Mesenchymal stem cell (in vitro differentiated cells and primary cell): ENCODE measurements around the gene RNF214.
A peak's percentile ranks its signal among the peaks of the same experiment; 100 is the strongest.
"Not testable (repeated sequence)": the region's sequence is repeated elsewhere in the genome, so short reads cannot be mapped to it uniquely, and the experiment has no call there.

Experiments used
- DNase-seq: peaks from one replicate; pipeline ENCODE4 v3.0.0-alpha.2; 2013
- H2AFZ ChIP-seq: one replicate; pipeline ENCODE4 v1.6.1; 2013; ENCODE audit warnings: low read depth, mild to moderate bottlenecking, control low read depth, inconsistent platforms, low read length, moderate library complexity
- H2AK5ac ChIP-seq: 2 replicates; pipeline ENCODE4 v1.6.1; 2013; ENCODE audit warnings: low read length, moderate library complexity, mild to moderate bottlenecking, inconsistent platforms; ENCODE audit not compliant: severe bottlenecking
- H2BK120ac ChIP-seq: one replicate; pipeline ENCODE4 v1.6.1; 2013; ENCODE audit warnings: low read depth, mild to moderate bottlenecking, inconsistent platforms, low read length, moderate library complexity
- H2BK12ac ChIP-seq, 2 experiments: one replicate each; pipeline ENCODE4 v1.6.1; 2013; ENCODE audit warnings: inconsistent platforms in 2 of 2, low read length in 2 of 2, mild to moderate bottlenecking in 2 of 2, moderate library complexity in 2 of 2, control low read depth in 1 of 2
- H2BK15ac ChIP-seq: one replicate; pipeline ENCODE4 v1.6.1; 2013; ENCODE audit warnings: mild to moderate bottlenecking, low read depth, inconsistent platforms; ENCODE audit not compliant: poor library complexity, severe bottlenecking
- H2BK5ac ChIP-seq: 2 replicates; pipeline ENCODE4 v1.6.1; 2013; ENCODE audit warnings: low read depth, mild to moderate bottlenecking, low read length, control low read depth, inconsistent platforms; ENCODE audit not compliant: poor library complexity, severe bottlenecking
- H3K14ac ChIP-seq, 2 experiments: one replicate each; pipeline ENCODE4 v1.6.1; 2013; ENCODE audit warnings: inconsistent platforms in 2 of 2, low read length in 2 of 2, control low read depth in 1 of 2, mild to moderate bottlenecking in 1 of 2, moderate library complexity in 1 of 2
- H3K18ac ChIP-seq, 2 experiments: one replicate each; pipeline ENCODE4 v1.6.1; 2013; ENCODE audit warnings: inconsistent platforms in 2 of 2, low read length in 2 of 2, control low read depth in 1 of 2, low read depth in 1 of 2, mild to moderate bottlenecking in 1 of 2
- H3K23ac ChIP-seq, 2 experiments: one replicate each; pipeline ENCODE4 v1.6.1; 2013; ENCODE audit warnings: inconsistent platforms in 2 of 2, low read length in 2 of 2, mild to moderate bottlenecking in 2 of 2, moderate library complexity in 2 of 2, control low read depth in 1 of 2
- H3K27ac ChIP-seq: 2 replicates; pipeline ENCODE4 v1.5.1; 2013; ENCODE audit warnings: mild to moderate bottlenecking, moderate library complexity, low read length, control low read depth, inconsistent platforms; ENCODE audit not compliant: poor library complexity, severe bottlenecking
- H3K27me3 ChIP-seq, 2 experiments: 2 replicates each; pipeline versions ENCODE4 v1.6.1 to v1.7.0; 2013; ENCODE audit warnings: low read length in 2 of 2, mild to moderate bottlenecking in 2 of 2, moderate library complexity in 2 of 2, control low read depth in 1 of 2, inconsistent platforms in 1 of 2; ENCODE audit not compliant: control insufficient read depth in 1 of 2, insufficient read depth in 1 of 2
- H3K36me3 ChIP-seq, 2 experiments: 2 replicates each; pipeline versions ENCODE4 v1.6.1 to v1.7.0; 2013; ENCODE audit warnings: low read length in 2 of 2, control low read depth in 1 of 2, inconsistent platforms in 1 of 2, low read depth in 1 of 2, mild to moderate bottlenecking in 1 of 2; ENCODE audit not compliant: insufficient read depth in 2 of 2, control insufficient read depth in 1 of 2
- H3K4ac ChIP-seq, 2 experiments: one replicate each; pipeline ENCODE4 v1.6.1; 2013; ENCODE audit warnings: inconsistent platforms in 2 of 2, low read length in 2 of 2, mild to moderate bottlenecking in 2 of 2, moderate library complexity in 2 of 2, control low read depth in 1 of 2, low read depth in 1 of 2
- H3K4me1 ChIP-seq: 2 replicates; pipeline ENCODE4 v1.6.1; 2013; ENCODE audit warnings: low read depth, low read length, control low read depth; ENCODE audit not compliant: control insufficient read depth, insufficient read depth
- H3K4me2 ChIP-seq: 2 replicates; pipeline ENCODE4 v1.6.1; 2013; ENCODE audit warnings: low read length, mild to moderate bottlenecking, inconsistent platforms; ENCODE audit not compliant: poor library complexity, severe bottlenecking
- H3K4me3 ChIP-seq, 2 experiments: 2 replicates each; pipeline versions ENCODE4 v1.5.1 to v1.7.0; 2013; ENCODE audit warnings: low read length in 2 of 2, mild to moderate bottlenecking in 2 of 2, control low read depth in 1 of 2, low read depth in 1 of 2; ENCODE audit not compliant: insufficient read depth in 1 of 2
- H3K79me1 ChIP-seq: replicated peaks from 2 replicates; pipeline ENCODE4 v1.6.1; 2013; ENCODE audit warnings: mild to moderate bottlenecking, control low read depth, low read length, inconsistent platforms; ENCODE audit not compliant: poor library complexity, severe bottlenecking
- H3K9ac ChIP-seq: 2 replicates; pipeline ENCODE4 v1.7.0; 2013; ENCODE audit warnings: mild to moderate bottlenecking, low read length, moderate library complexity
- H3K9me3 ChIP-seq: 2 replicates; pipeline ENCODE4 v1.7.0; 2013; ENCODE audit warnings: mild to moderate bottlenecking, low read length; ENCODE audit not compliant: control insufficient read depth
- H4K8ac ChIP-seq: one replicate; pipeline ENCODE4 v1.6.1; 2013; ENCODE audit warnings: inconsistent platforms, mild to moderate bottlenecking, low read length, moderate library complexity
- H4K91ac ChIP-seq: one replicate; pipeline ENCODE4 v1.6.1; 2013; ENCODE audit warnings: mild to moderate bottlenecking, low read length, inconsistent platforms
- WGBS: methylation state at CpG from one replicate; pipeline ENCODE4 v1.1.7; 2013; ENCODE audit warnings: mixed read lengths; 5-methylcytosine and 5-hydroxymethylcytosine counted together

The RNF214 gene

GRCh38 chr11:117272175-117272574, 39.7 kb downstream of the RNF214 start:
- not testable (repeated sequence) for H2BK5ac ChIP-seq, H2BK120ac ChIP-seq, H3K23ac ChIP-seq, H4K91ac ChIP-seq, H3K4me1 ChIP-seq, H2AFZ ChIP-seq, H3K9me3 ChIP-seq, H3K9ac ChIP-seq, H3K79me1 ChIP-seq, H3K4me2 ChIP-seq, H3K27me3 ChIP-seq, H2BK12ac ChIP-seq, H3K4ac ChIP-seq, H3K27ac ChIP-seq, H3K14ac ChIP-seq, H2BK15ac ChIP-seq, H3K4me3 ChIP-seq, DNase-seq, H4K8ac ChIP-seq, H3K18ac ChIP-seq, H2AK5ac ChIP-seq
- peaks cover 9 to 19% of the 10 kb centered on the region in 2 experiments for H3K36me3 ChIP-seq
- 97% methylated on average over 2 of the region's 5 CpGs for WGBS

GRCh38 chr11:117273550-117274289, 41.2 kb downstream of the RNF214 start:
- Histone ChIP-seq H3K36me3 (peaks cover 9 to 12% of the 10 kb centered on the region in 2 experiments), H4K91ac (no peak overlapping the region), H3K4me3 (no peak overlapping the region), H2BK15ac (no peak overlapping the region), H2BK5ac (no peak overlapping the region), H2BK12ac (no peak overlapping the region), H3K27me3 (no peaks in the 10 kb centered on the region), H3K79me1 (peaks cover 12% of the 10 kb centered on the region), H3K23ac (no peak overlapping the region), H3K4me2 (no peak overlapping the region), H3K9ac (no peak overlapping the region), H3K18ac (peak overlapping the region in 1 of 2 experiments; percentile 30), H3K14ac (no peak overlapping the region), H3K9me3 (no peaks in the 10 kb centered on the region), H3K4ac (no peak overlapping the region), H2BK120ac (no peak overlapping the region), H2AK5ac (no peak overlapping the region), H2AFZ (no peak overlapping the region), H3K27ac (peak overlapping the region; percentile 51), H4K8ac (no peak overlapping the region), H3K4me1 (no peaks in the 10 kb centered on the region)
- DNase-seq, result peak; percentile 92
- 15% methylated on average over 6 of the region's 9 CpGs for WGBS

- WGBS, result 100% methylated on average over 1 of the region's 2 CpGs
- Histone ChIP-seq H3K9ac (no peak overlapping the region), H3K4ac (no peak overlapping the region)
Observed at GRCh38 chr11:117278347-117278746, 45.9 kb downstream of the RNF214 start.

DNA sequence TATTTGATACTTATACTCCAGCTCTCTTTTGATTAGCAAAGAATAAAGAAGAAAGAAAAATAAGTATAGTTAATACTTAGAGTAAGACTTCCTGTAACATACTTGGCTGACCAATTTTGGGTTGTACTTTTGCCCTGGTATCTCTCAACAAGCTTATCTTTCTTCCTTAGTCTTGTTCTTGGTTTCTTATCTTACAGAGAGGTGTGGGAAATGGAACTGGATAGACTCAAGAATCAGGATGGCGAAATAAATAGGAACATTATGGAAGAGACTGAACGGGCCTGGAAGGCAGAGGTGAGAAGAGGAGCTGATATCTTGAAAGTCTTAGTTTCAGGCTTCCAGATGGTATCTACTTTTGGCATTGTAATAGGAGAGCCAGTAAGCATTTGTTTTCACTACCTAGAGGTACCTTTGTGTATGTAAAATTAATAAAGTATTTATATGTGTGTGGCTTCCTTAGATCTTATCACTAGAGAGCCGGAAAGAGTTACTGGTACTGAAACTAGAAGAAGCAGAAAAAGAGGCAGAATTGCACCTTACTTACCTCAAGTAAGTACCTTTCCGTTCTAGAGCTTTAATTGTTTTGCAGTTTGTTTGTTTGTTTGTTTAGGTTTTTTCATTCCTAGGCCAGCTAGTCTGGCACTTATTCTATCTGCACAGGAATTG, 47.4 kb downstream of the RNF214 start:
- no peak overlapping the region for H3K9ac ChIP-seq
- no peak overlapping the region for H2BK12ac ChIP-seq
- no peak overlapping the region for H3K23ac ChIP-seq
- peaks cover 6% of the 10 kb centered on the region for H3K79me1 ChIP-seq
- no peak overlapping the region for H2BK15ac ChIP-seq
- no peak overlapping the region for H2BK5ac ChIP-seq
- no peak overlapping the region for H2AK5ac ChIP-seq
- no peak overlapping the region for H3K4ac ChIP-seq
- H3K4me1 ChIP-seq, result peaks cover 7% of the 10 kb centered on the region
- H2BK120ac ChIP-seq, result no peak overlapping the region
- no peak overlapping the region for H2AFZ ChIP-seq
- H3K27ac ChIP-seq, result no peak overlapping the region
- H3K9me3 ChIP-seq, result no peaks in the 10 kb centered on the region
- H4K8ac ChIP-seq, result no peak overlapping the region
- peaks cover 19 to 43% of the 10 kb centered on the region in 2 experiments for H3K36me3 ChIP-seq
- no peak overlapping the region for H4K91ac ChIP-seq
- no peaks in the 10 kb centered on the region for H3K27me3 ChIP-seq
- H3K4me2 ChIP-seq, result no peak overlapping the region
- no peak overlapping the region for H3K4me3 ChIP-seq
- H3K18ac ChIP-seq, result no peak overlapping the region
- no peak overlapping the region for H3K14ac ChIP-seq
- DNase-seq, result no peak
- 81% methylated on average over 4 of the region's 4 CpGs for WGBS

More at GRCh38 chr11:117278347-117278746, 45.9 kb downstream of the RNF214 start:
- Histone ChIP-seq H3K27me3 (no peaks in the 10 kb centered on the region), H3K4me3 (no peak overlapping the region), H2BK5ac (no peak overlapping the region), H3K36me3 (peaks cover 14 to 28% of the 10 kb centered on the region in 2 experiments), H2BK120ac (no peak overlapping the region), H2BK15ac (no peak overlapping the region), H3K4me2 (no peak overlapping the region), H3K14ac (no peak overlapping the region), H2AK5ac (no peak overlapping the region), H4K8ac (no peak overlapping the region), H3K23ac (no peak overlapping the region), H4K91ac (no peak overlapping the region), H3K79me1 (peaks cover 6% of the 10 kb centered on the region), H2BK12ac (no peak overlapping the region), H3K27ac (no peak overlapping the region), H2AFZ (no peak overlapping the region), H3K18ac (no peak overlapping the region), H3K9me3 (no peaks in the 10 kb centered on the region), H3K4me1 (peaks cover 7% of the 10 kb centered on the region)
- no peak for DNase-seq
